LNCaP clone FGC (cell line): ENCODE results near the gene HCN1.
"Not testable (repeated sequence)": the region's sequence is repeated elsewhere in the genome, so short reads cannot be mapped to it uniquely, and the experiment has no call there.

Source experiments
- DNase-seq: peaks from one replicate; pipeline ENCODE4 v3.0.0-alpha.2; 2011; ENCODE audit warnings: low read depth
- H3K4me3 ChIP-seq: 2 replicates; pipeline ENCODE4 v1.5.1; 2011; ENCODE audit warnings: mild to moderate bottlenecking, low read depth, low read length, control low read depth
- TF ChIP-seq, protein P1 (sequence below): IDR thresholded peaks from 2 replicates; pipeline ENCODE4 v1.5.1; 2012; ENCODE audit warnings: mild to moderate bottlenecking; ENCODE audit not compliant: control insufficient read depth, insufficient read depth; ENCODE audit errors: extremely low read depth

The HCN1 gene

DNA sequence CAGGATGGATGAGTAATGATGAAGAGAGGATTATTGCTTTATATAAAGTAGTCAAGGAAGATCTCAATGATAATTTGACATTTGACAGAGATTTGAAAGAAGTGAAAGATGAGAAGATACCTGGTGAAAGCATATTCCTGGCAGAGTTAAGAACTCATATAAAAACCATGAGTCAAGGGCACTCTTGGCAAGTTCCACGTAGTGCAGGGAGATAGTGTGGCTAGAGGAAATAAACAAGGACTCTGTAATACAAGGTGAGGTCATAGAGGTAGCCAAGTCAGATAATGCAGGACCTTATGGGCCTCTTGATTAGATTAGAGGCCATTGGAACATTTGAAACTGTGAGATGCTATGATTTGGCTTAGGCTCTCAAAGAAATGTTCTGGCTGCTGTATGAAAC lies 72.3 kb downstream of the HCN1 start:
- TF ChIP-seq, protein P1, sequence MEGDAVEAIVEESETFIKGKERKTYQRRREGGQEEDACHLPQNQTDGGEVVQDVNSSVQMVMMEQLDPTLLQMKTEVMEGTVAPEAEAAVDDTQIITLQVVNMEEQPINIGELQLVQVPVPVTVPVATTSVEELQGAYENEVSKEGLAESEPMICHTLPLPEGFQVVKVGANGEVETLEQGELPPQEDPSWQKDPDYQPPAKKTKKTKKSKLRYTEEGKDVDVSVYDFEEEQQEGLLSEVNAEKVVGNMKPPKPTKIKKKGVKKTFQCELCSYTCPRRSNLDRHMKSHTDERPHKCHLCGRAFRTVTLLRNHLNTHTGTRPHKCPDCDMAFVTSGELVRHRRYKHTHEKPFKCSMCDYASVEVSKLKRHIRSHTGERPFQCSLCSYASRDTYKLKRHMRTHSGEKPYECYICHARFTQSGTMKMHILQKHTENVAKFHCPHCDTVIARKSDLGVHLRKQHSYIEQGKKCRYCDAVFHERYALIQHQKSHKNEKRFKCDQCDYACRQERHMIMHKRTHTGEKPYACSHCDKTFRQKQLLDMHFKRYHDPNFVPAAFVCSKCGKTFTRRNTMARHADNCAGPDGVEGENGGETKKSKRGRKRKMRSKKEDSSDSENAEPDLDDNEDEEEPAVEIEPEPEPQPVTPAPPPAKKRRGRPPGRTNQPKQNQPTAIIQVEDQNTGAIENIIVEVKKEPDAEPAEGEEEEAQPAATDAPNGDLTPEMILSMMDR = no peak
- no peak overlapping the region for H3K4me3 ChIP-seq
- no peak for DNase-seq

DNA sequence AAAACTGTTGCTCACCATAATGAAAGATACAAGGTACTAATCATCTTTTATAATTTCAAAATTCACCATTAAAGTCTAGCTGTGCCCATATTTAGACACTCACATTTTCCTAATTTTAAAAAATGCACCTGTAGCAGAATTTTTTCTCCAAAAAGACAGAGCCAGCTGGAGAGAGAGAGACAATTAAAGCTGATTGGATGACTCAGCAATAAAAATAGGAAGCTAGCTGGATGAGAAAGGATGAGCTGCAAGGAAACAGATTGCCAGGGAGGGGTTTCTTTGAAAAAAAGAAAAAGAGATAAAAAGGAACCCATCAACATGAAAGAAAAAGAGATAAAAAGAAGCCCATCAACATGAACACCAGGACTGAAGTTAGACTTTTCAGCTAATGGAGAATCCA lies 73.8 kb downstream of the HCN1 start:
- DNase-seq = no peak
- TF ChIP-seq, protein P1 = no peak
- no peak overlapping the region for H3K4me3 ChIP-seq

DNA sequence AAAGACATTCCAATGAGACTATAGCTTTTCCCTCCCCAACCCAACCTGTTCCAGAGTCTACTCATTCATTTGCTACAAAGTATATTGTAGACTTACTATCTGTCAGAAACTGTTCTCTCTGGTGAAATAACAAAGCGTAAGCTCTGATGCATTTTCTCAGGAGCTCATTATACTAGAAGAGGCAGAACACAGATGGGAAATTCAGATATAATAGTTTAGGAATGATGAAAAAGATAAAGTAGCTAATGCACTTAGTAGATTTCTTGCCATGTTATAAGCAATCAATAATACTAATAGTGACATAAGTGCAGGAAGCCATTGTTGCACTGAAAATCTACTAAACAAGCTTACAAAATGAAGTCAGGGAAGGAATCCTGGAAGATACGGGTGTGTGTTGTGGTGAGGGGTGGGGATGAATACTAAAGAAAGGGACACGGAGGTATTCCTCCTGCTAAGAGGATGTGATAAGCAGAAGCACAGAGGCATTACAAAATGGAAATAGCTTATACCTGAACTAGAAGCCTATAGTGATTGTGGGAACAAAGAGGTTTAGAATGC lies 78.2 kb downstream of the HCN1 start:
- TF ChIP-seq, protein P1 = no peak
- no peak for DNase-seq

DNA sequence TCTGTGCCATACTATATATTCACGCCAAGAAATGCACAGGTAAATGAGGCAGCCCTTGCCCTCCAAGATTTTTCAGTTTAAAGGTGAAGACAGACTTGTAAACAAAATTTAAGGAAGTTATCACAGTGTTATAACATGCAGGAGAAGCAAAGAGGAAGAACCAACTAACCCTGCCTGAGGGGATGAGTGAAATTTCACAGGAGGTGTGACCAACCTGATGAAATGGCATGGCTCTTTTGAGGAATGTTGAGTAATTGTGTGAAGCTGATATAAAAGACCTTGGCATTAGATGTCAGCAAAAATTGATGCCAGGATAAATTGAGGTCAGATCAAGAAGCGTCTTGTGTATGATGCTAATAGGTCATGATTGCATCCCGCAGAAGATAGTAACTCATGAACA lies 86.5 kb downstream of the HCN1 start:
- H3K4me3 ChIP-seq = no peak overlapping the region
- TF ChIP-seq, protein P1 = no peak
- DNase-seq = no peak

More for the DNA sequence above, 78.2 kb downstream of the HCN1 start:
- H3K4me3 ChIP-seq = no peak overlapping the region

DNA sequence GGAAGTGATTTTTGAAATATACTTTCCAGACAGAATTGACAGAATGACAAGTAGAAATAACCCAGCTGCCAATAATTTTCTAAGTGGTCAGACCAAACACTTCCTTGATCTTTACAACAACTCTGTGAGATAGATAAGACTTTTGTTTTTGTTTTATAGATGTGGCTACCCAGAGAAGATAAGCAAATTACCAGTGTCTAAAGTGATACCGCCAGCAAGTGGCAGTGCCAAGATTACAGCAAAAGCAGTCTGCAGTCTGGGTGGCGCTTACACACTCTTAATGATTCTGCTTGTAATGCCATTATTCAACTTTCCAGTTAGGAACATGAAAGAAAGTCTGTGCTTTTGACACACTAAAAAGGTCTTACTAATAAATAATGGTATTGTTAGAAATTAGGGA lies 92.1 kb downstream of the HCN1 start:
- TF ChIP-seq, protein P1 = no peak
- no peak overlapping the region for H3K4me3 ChIP-seq
- no peak for DNase-seq

DNA sequence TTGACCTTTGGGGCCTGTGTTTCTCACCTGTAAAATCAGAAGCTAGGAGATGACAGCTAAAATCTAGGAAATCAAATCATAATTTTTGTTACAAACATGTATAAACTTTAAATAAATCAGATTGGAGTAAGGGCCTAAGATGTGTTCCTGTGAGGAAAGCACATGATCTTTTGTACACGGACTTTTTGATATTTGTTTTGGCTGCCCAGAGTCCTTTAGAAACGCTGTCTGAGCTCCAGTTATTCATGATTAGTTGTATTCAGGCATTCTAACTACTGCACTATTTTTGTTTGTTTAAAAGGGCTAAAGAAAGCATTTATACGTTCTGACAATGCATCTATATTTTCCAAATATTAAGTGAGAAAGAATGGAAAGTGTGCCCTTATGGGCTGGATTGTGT lies 94.8 kb downstream of the HCN1 start:
- TF ChIP-seq, protein P1 = no peak
- DNase-seq = no peak
- H3K4me3 ChIP-seq = no peak overlapping the region

DNA sequence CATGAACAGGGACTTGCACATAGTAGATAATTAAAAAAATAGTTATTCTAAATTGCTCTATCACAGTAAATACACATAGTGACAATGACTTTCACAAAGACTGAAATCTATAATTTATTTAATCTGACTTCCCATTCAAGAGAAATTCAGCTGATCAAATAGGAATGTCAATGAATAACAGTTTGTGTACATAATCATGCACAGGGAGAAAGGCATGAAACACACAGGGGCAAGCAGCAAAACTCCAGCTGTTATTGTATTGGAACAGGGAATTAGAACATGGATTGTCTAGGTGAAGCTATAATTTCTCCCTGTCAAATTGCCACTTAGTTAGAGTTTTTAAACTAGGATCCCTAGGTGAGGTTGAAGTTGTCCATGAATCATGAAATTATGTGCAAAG lies 99.9 kb downstream of the HCN1 start:
- no peak for DNase-seq
- TF ChIP-seq, protein P1 = no peak

DNA sequence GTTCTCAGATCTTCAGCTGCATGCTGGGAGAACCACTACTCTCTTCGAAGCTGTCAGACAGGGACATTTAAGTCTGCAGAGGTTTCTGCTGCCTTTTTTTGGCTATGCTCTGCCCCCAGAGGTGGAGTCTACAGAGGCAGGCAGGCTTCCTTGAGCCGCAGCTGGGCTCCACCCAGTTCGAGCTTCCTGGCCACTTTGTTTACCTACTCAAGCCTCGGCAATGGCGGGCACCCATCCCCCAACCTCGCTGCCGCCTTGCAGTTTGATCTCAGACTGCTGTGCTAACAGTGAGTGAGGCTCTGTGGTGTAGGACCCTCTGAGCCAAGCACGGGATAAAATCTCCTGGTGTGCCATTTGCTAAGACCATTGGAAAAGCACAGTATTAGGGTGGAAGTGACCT lies 110.2 kb downstream of the HCN1 start:
- not testable (repeated sequence) for H3K4me3 ChIP-seq, DNase-seq

More for the DNA sequence above, 99.9 kb downstream of the HCN1 start:
- H3K4me3 ChIP-seq = no peak overlapping the region
